ENCODE measurements around the gene ZNF275. TPM values are rescaled to one million over a fixed set of nuclear protein-coding genes. Genes with fewer than 3 reads are reported as not detected.

ZNF275 gene
- total RNA-seq, 1 experiment from 2014 or later = 9.8 TPM

- H3K4me1 Mint-ChIP-seq = no peaks in the 10 kb centered on the region
- DNase-seq (ENCODE audit: low spot score) (no peak), ATAC-seq (no peak)
- no peaks in the 10 kb centered on the region for H3K36me3 Mint-ChIP-seq
- TF ChIP-seq ARID4B (CRISPR knock-in tag; IDR thresholded peaks at IDR 0.05; ENCODE audit: borderline replicate concordance) (no peak), SP1 (CRISPR knock-in tag; conservative IDR thresholded peaks at IDR 0.05) (no peak), GABPB1 (CRISPR knock-in tag; IDR thresholded peaks at IDR 0.05) (no peak), CREB1 (CRISPR knock-in tag; IDR thresholded peaks at IDR 0.05) (no peak), NR3C1 (CRISPR knock-in tag; conservative IDR thresholded peaks at IDR 0.05; ENCODE audit: low read depth) (no peak), E2F1 (CRISPR knock-in tag; IDR thresholded peaks at IDR 0.05) (no peak)
- TF ChIP-seq, protein P1, sequence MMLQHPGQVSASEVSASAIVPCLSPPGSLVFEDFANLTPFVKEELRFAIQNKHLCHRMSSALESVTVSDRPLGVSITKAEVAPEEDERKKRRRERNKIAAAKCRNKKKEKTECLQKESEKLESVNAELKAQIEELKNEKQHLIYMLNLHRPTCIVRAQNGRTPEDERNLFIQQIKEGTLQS (CRISPR knock-in tag; conservative IDR thresholded peaks at IDR 0.05) = no peak
- TF ChIP-seq, protein P2, sequence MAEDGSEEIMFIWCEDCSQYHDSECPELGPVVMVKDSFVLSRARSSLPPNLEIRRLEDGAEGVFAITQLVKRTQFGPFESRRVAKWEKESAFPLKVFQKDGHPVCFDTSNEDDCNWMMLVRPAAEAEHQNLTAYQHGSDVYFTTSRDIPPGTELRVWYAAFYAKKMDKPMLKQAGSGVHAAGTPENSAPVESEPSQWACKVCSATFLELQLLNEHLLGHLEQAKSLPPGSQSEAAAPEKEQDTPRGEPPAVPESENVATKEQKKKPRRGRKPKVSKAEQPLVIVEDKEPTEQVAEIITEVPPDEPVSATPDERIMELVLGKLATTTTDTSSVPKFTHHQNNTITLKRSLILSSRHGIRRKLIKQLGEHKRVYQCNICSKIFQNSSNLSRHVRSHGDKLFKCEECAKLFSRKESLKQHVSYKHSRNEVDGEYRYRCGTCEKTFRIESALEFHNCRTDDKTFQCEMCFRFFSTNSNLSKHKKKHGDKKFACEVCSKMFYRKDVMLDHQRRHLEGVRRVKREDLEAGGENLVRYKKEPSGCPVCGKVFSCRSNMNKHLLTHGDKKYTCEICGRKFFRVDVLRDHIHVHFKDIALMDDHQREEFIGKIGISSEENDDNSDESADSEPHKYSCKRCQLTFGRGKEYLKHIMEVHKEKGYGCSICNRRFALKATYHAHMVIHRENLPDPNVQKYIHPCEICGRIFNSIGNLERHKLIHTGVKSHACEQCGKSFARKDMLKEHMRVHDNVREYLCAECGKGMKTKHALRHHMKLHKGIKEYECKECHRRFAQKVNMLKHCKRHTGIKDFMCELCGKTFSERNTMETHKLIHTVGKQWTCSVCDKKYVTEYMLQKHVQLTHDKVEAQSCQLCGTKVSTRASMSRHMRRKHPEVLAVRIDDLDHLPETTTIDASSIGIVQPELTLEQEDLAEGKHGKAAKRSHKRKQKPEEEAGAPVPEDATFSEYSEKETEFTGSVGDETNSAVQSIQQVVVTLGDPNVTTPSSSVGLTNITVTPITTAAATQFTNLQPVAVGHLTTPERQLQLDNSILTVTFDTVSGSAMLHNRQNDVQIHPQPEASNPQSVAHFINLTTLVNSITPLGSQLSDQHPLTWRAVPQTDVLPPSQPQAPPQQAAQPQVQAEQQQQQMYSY (CRISPR knock-in tag; IDR thresholded peaks at IDR 0.05) = no peak
- peaks cover 26% of the 10 kb centered on the region for H3K27me3 Mint-ChIP-seq (ENCODE audit: low read depth)
- ChIA-PET CTCF (no interaction called here), POLR2A (no interaction called here)
- H3K9me3 Mint-ChIP-seq = no peaks in the 10 kb centered on the region
- H3K27ac Mint-ChIP-seq = no peak overlapping the region
- H3K4me3 Mint-ChIP-seq = no peak overlapping the region
Measured at GRCh38 chrX:153318811-153319210, 15.1 kb upstream of the ZNF275 start.

- Mint-ChIP-seq H3K27ac (no peak overlapping the region), H3K27me3 (ENCODE audit: low read depth) (peaks cover 32% of the 10 kb centered on the region), H3K4me1 (no peaks in the 10 kb centered on the region), H3K36me3 (no peaks in the 10 kb centered on the region), H3K9me3 (no peaks in the 10 kb centered on the region), H3K4me3 (no peak overlapping the region)
- ATAC-seq (no peak), DNase-seq (ENCODE audit: low spot score) (no peak)
- ChIA-PET CTCF (interaction anchor here (0.7 kb wide), 1 partner anchor 9 kb away, joined by 4 read pairs; no protein-coding TSS in a partner anchor), POLR2A (no interaction called here)
- TF ChIP-seq ZNF425 (CRISPR knock-in tag; conservative IDR thresholded peaks at IDR 0.05) (no peak), SMAD3 (CRISPR knock-in tag; IDR thresholded peaks at IDR 0.05; ENCODE audit: borderline replicate concordance) (no peak), CTCF (IDR thresholded peaks at IDR 0.05) (no peak), FOXK1 (CRISPR knock-in tag; IDR thresholded peaks at IDR 0.05) (no peak), HMGXB4 (CRISPR knock-in tag; IDR thresholded peaks at IDR 0.05) (no peak), TEAD1 (CRISPR knock-in tag; IDR thresholded peaks at IDR 0.05) (no peak), GRHL2 (CRISPR knock-in tag; IDR thresholded peaks at IDR 0.05; ENCODE audit: insufficient replicate concordance, severe bottlenecking) (no peak)
- TF ChIP-seq, protein P3, sequence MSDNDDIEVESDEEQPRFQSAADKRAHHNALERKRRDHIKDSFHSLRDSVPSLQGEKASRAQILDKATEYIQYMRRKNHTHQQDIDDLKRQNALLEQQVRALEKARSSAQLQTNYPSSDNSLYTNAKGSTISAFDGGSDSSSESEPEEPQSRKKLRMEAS (CRISPR knock-in tag; IDR thresholded peaks at IDR 0.05) = no peak
- TF ChIP-seq, protein P4, sequence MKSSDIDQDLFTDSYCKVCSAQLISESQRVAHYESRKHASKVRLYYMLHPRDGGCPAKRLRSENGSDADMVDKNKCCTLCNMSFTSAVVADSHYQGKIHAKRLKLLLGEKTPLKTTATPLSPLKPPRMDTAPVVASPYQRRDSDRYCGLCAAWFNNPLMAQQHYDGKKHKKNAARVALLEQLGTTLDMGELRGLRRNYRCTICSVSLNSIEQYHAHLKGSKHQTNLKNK (CRISPR knock-in tag; IDR thresholded peaks at IDR 0.05) = no peak
Measured at GRCh38 chrX:153319295-153320046, 14.5 kb upstream of the ZNF275 start.

All from WTC11 (cell line).